ENCODE measurements around the gene METTL8.

Gene METTL8

DNA sequence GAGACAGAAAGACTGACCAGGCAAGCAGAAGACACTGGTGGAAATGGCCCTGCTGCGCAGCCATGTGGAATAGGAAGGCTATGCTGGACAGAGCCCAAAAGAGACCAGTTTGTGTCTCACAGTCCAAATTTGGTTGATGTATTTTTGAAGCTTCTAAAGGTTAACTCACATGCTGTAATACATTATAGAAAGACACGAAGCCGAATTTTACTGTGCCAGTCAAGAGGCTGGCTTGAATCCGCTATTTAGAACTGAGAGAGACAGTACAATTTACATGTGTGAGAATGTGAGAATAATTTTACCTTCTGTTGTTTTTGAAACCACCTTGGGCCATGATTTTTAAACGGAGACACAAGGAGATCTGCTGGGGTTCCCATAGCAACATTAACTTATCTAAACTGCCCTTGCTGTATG, 113.6 kb downstream of the METTL8 start:
- no peak overlapping the region for H3K4me3 ChIP-seq (ENCODE audit: low read depth in 1 of 2, low read length in 1 of 2)
- no peaks in the 10 kb centered on the region for H3K9me3 ChIP-seq
- H3K27me3 ChIP-seq = no peaks in the 10 kb centered on the region
- no peaks in the 10 kb centered on the region for H3K4me1 ChIP-seq (ENCODE audit: control insufficient read depth in 1 of 2, insufficient read depth in 1 of 2, low read depth in 1 of 2, low read length in 1 of 2)
- no peak overlapping the region for H3K27ac ChIP-seq
- no peaks in the 10 kb centered on the region for H3K36me3 ChIP-seq
- TF ChIP-seq, protein P1, sequence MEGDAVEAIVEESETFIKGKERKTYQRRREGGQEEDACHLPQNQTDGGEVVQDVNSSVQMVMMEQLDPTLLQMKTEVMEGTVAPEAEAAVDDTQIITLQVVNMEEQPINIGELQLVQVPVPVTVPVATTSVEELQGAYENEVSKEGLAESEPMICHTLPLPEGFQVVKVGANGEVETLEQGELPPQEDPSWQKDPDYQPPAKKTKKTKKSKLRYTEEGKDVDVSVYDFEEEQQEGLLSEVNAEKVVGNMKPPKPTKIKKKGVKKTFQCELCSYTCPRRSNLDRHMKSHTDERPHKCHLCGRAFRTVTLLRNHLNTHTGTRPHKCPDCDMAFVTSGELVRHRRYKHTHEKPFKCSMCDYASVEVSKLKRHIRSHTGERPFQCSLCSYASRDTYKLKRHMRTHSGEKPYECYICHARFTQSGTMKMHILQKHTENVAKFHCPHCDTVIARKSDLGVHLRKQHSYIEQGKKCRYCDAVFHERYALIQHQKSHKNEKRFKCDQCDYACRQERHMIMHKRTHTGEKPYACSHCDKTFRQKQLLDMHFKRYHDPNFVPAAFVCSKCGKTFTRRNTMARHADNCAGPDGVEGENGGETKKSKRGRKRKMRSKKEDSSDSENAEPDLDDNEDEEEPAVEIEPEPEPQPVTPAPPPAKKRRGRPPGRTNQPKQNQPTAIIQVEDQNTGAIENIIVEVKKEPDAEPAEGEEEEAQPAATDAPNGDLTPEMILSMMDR (IDR thresholded peaks at IDR 0.05) = no peak

- H3K4me1 ChIP-seq (ENCODE audit: control insufficient read depth in 1 of 2, insufficient read depth in 1 of 2, low read depth in 1 of 2, low read length in 1 of 2) = no peaks in the 10 kb centered on the region
- no peaks in the 10 kb centered on the region for H3K36me3 ChIP-seq
- TF ChIP-seq, protein P1 (IDR thresholded peaks at IDR 0.05) = no peak
- no peak overlapping the region for H3K27ac ChIP-seq
- no peak overlapping the region for H3K4me3 ChIP-seq (ENCODE audit: low read depth in 1 of 2, low read length in 1 of 2)
- no peaks in the 10 kb centered on the region for H3K27me3 ChIP-seq
- H3K9me3 ChIP-seq = no peaks in the 10 kb centered on the region
Measured at GRCh38 chr2:171319164-171319810, 114.5 kb downstream of the METTL8 start.

- Histone ChIP-seq H3K4me3 (ENCODE audit: low read depth in 1 of 2, low read length in 1 of 2) (no peak overlapping the region), H3K36me3 (no peaks in the 10 kb centered on the region), H3K4me1 (ENCODE audit: control insufficient read depth in 1 of 2, insufficient read depth in 1 of 2, low read depth in 1 of 2, low read length in 1 of 2) (no peaks in the 10 kb centered on the region), H3K27me3 (no peaks in the 10 kb centered on the region), H3K27ac (no peak overlapping the region), H3K9me3 (no peaks in the 10 kb centered on the region)
- TF ChIP-seq, protein P1 (IDR thresholded peaks at IDR 0.05) = no peak
Measured at GRCh38 chr2:171318463-171318934, 115.3 kb downstream of the METTL8 start.

GRCh38 chr2:171317492-171318125, 116.2 kb downstream of the METTL8 start:
- Histone ChIP-seq H3K36me3 (no peaks in the 10 kb centered on the region), H3K4me3 (ENCODE audit: low read depth in 1 of 2, low read length in 1 of 2) (no peak overlapping the region), H3K9me3 (no peaks in the 10 kb centered on the region), H3K27me3 (no peaks in the 10 kb centered on the region), H3K4me1 (ENCODE audit: control insufficient read depth in 1 of 2, insufficient read depth in 1 of 2, low read depth in 1 of 2, low read length in 1 of 2) (no peaks in the 10 kb centered on the region), H3K27ac (no peak overlapping the region)
- TF ChIP-seq, protein P1 (IDR thresholded peaks at IDR 0.05) = no peak

GRCh38 chr2:171316755-171317337, 116.9 kb downstream of the METTL8 start:
- TF ChIP-seq, protein P1 (IDR thresholded peaks at IDR 0.05) = no peak
- Histone ChIP-seq H3K9me3 (no peaks in the 10 kb centered on the region), H3K27ac (no peak overlapping the region), H3K27me3 (no peaks in the 10 kb centered on the region), H3K4me3 (ENCODE audit: low read depth in 1 of 2, low read length in 1 of 2) (no peak overlapping the region), H3K4me1 (ENCODE audit: control insufficient read depth in 1 of 2, insufficient read depth in 1 of 2, low read depth in 1 of 2, low read length in 1 of 2) (no peaks in the 10 kb centered on the region), H3K36me3 (no peaks in the 10 kb centered on the region)

All from neutrophil (primary cell).